ENCODE measurements around the gene LAMA1. TPM values are rescaled to one million over a fixed set of nuclear protein-coding genes. Genes with fewer than 3 reads are reported as not detected.

LAMA1 gene
- total and polyA plus RNA-seq, 2 of the 8 experiments (the other 6 are each of a cell fraction or from before 2014, with no cell fraction given) = 30.4 to 48.7 TPM

- ChIA-PET POLR2A (ENCODE audit: partially characterized antibody) (no interaction called here), CTCF (ENCODE audit: partially characterized antibody) (interaction anchor here (1.0 to 1.1 kb wide), 2 partner anchors 50 to 75 kb away, joined by 3 to 4 read pairs; no protein-coding TSS in a partner anchor)
- Histone ChIP-seq H3K36me3 (ENCODE audit: control insufficient read depth in 2 of 4, insufficient read depth in 4 of 4, low read length in 3 of 4) (no peaks in the 10 kb centered on the region), H2BK20ac (ENCODE audit: low read length) (no peak overlapping the region), H3K4ac (replicated peaks; ENCODE audit: insufficient read length, low read depth, low read length) (no peak overlapping the region), H3K27ac (ENCODE audit: low read depth, low read length) (no peak overlapping the region), H2AK5ac (ENCODE audit: low read depth, low read length) (no peak overlapping the region), H3K27me3 (replicated peaks in 1 of 4; ENCODE audit: control insufficient read depth in 3 of 4, extremely low read depth in 1 of 4, insufficient read depth in 3 of 4, low read length in 3 of 4) (no peaks in the 10 kb centered on the region), H4K5ac (ENCODE audit: insufficient read length, low read depth, low read length) (no peak overlapping the region), H2BK120ac (replicated peaks; ENCODE audit: low read depth, low read length) (no peak overlapping the region), H3K9me3 (ENCODE audit: insufficient read depth in 2 of 2, low read depth in 1 of 2, low read length in 1 of 2) (no peaks in the 10 kb centered on the region), H2BK15ac (ENCODE audit: low read length) (no peak overlapping the region), H3K4me1 (replicated peaks in 1 of 4; ENCODE audit: control insufficient read depth in 3 of 4, insufficient read depth in 4 of 4, low read length in 3 of 4) (peaks cover 0 to 6% (median 2%) of the 10 kb centered on the region in 4 experiments; a peak in 2 of 7 replicates), H4K20me1 (replicated peaks in 1 of 2; ENCODE audit: control insufficient read depth in 1 of 2, insufficient read depth in 2 of 2, low read length in 2 of 2) (peaks cover 1 to 2% of the 10 kb centered on the region in 2 experiments), H2AFZ (ENCODE audit: low read length) (no peak overlapping the region), H3K18ac (ENCODE audit: extremely low read depth, low read length) (no peak overlapping the region), H3K9ac (replicated peaks in 1 of 4; ENCODE audit: extremely low read depth in 1 of 4, low read depth in 3 of 4, low read length in 3 of 4) (no peak overlapping the region), H3K79me2 (ENCODE audit: control insufficient read depth in 1 of 2, insufficient read depth in 2 of 2, low read length in 2 of 2) (peaks cover 0 to 6% of the 10 kb centered on the region in 2 experiments; a peak in 1 of 4 replicates), H3K23ac (ENCODE audit: insufficient read length) (no peak overlapping the region), H3K4me2 (ENCODE audit: insufficient read depth in 1 of 2, low read depth in 2 of 2, low read length in 2 of 2) (no peak overlapping the region), H3K4me3 (ENCODE audit: extremely low read depth in 1 of 4, insufficient read depth in 2 of 4, low read depth in 3 of 4, low read length in 4 of 4) (no peak overlapping the region), H2BK12ac (ENCODE audit: low read depth, low read length) (no peak overlapping the region), H3K56ac (replicated peaks; ENCODE audit: insufficient read length, low read depth, low read length) (no peak overlapping the region), H4K8ac (ENCODE audit: extremely low read depth, insufficient read depth, low read length) (no peak overlapping the region; the same call in 1 of the 2 replicates), H3K23me2 (ENCODE audit: low read depth, low read length) (no peaks in the 10 kb centered on the region), H3K79me1 (ENCODE audit: low read depth, low read length) (0 out of 2 replicates have a peak, but pooled peaks cover 2% of the 10 kb centered on the region), H2BK5ac (ENCODE audit: low read depth, low read length) (no peak overlapping the region), H4K91ac (replicated peaks; ENCODE audit: insufficient read length, low read length) (no peak overlapping the region), H3K14ac (ENCODE audit: insufficient read length) (no peak overlapping the region)
- DNase-seq (ENCODE audit: low read depth in 1 of 2, low spot score in 2 of 2) (no peak), FAIRE-seq (no peak)
- no peak for TF ChIP-seq CTCF (IDR thresholded peaks at IDR 0.05; ENCODE audit: control extremely low read depth in 1 of 3, insufficient read depth in 1 of 3, low read depth in 1 of 3, low read length in 3 of 3)
- 79% methylated on average over 8 of the region's 8 CpGs; no CpG with 5 or more reads in 1 of the 2 experiments for WGBS, 2 experiments (ENCODE audit: extremely low coverage in 1 of 2, insufficient coverage in 1 of 2, insufficient read length in 1 of 2, insufficient replicate concordance in 2 of 2, low coverage in 1 of 2, low lambda C conversion rate in 2 of 2, missing lambda C conversion rate in 1 of 2)
Observed at GRCh38 chr18:7089369-7089768, 28.2 kb downstream of the LAMA1 start.

Data from H1 (cell line).